ENCODE measurements around the gene HEYL.

HEYL gene

GRCh38 chr1:39646232-39647081 is 7.0 kb upstream of the HEYL start:
- no peak for DNase-seq
- Histone ChIP-seq H3K4me3 (ENCODE audit: low read length) (no peak overlapping the region), H3K4me1 (ENCODE audit: low read length) (no peaks in the 10 kb centered on the region), H3K9ac (ENCODE audit: low read length) (no peak overlapping the region), H4K20me1 (ENCODE audit: insufficient read depth, low read length) (no peaks in the 10 kb centered on the region), H3K9me2 (replicated peaks; ENCODE audit: insufficient read depth, low read length) (no peaks in the 10 kb centered on the region), H3K36me3 (replicated peaks; ENCODE audit: insufficient read depth, low read length) (no peaks in the 10 kb centered on the region), H3K9me3 (replicated peaks; ENCODE audit: insufficient read depth, low read length) (no peaks in the 10 kb centered on the region), H2AFZ (ENCODE audit: low read length) (no peak overlapping the region), H3K4me2 (ENCODE audit: low read depth, low read length) (no peak overlapping the region), H3F3A (ENCODE audit: insufficient read depth, low read length) (no peaks in the 10 kb centered on the region), H3K27ac (ENCODE audit: low read length) (no peak overlapping the region), H3K79me2 (ENCODE audit: low read length) (no peaks in the 10 kb centered on the region), H3K27me3 (replicated peaks; ENCODE audit: insufficient read depth, low read length) (no peaks in the 10 kb centered on the region)
- TF ChIP-seq EZH2 (optimal IDR thresholded peaks at IDR 0.05; ENCODE audit: low read depth, low read length) (no peak), CTCF (IDR thresholded peaks at IDR 0.05; ENCODE audit: low read length) (no peak), EZH2phosphoT487 (IDR thresholded peaks at IDR 0.05; ENCODE audit: low read length) (no peak)

DNA sequence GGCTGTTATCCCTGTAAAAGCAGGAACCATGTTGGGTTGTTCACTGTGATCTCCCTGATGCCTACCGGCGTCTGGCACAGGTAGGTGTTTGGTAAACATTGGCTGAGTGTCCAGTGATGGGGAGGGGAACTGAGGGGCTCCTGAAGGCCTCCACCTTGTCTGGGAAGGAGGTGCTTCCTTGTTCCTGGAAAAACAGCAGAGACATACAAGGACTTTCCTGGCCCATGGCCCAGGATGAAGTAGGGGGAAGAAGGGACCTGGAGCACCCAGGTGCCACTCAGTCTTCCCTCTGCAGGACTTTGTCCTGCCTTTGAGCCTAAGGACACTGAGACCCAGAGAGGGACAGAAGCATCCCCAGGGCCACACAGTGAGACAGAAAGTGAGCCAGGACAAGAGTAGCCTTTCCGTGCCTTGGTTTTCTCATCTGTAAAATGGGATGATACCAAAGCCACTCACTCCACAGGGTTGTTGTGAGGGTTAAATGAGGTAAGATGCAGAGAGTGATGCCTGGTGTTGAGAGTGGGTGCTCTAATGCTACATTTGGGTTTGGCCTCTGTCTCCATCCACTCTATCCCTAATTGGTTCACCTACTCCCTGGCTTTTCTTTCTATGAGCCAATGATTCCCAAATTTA is 6.1 kb upstream of the HEYL start:
- Histone ChIP-seq H3K9ac (ENCODE audit: low read length) (no peak overlapping the region), H3K4me1 (ENCODE audit: low read length) (no peaks in the 10 kb centered on the region), H4K20me1 (ENCODE audit: insufficient read depth, low read length) (no peaks in the 10 kb centered on the region), H3K27ac (ENCODE audit: low read length) (no peak overlapping the region), H2AFZ (ENCODE audit: low read length) (no peak overlapping the region), H3K36me3 (replicated peaks; ENCODE audit: insufficient read depth, low read length) (no peaks in the 10 kb centered on the region), H3K4me3 (ENCODE audit: low read length) (no peak overlapping the region), H3K9me3 (replicated peaks; ENCODE audit: insufficient read depth, low read length) (no peaks in the 10 kb centered on the region), H3K27me3 (replicated peaks; ENCODE audit: insufficient read depth, low read length) (no peaks in the 10 kb centered on the region), H3K9me2 (replicated peaks; ENCODE audit: insufficient read depth, low read length) (no peaks in the 10 kb centered on the region), H3K79me2 (ENCODE audit: low read length) (no peaks in the 10 kb centered on the region), H3K4me2 (ENCODE audit: low read depth, low read length) (no peak overlapping the region), H3F3A (ENCODE audit: insufficient read depth, low read length) (no peaks in the 10 kb centered on the region)
- TF ChIP-seq EZH2phosphoT487 (IDR thresholded peaks at IDR 0.05; ENCODE audit: low read length) (no peak), CTCF (IDR thresholded peaks at IDR 0.05; ENCODE audit: low read length) (no peak), EZH2 (optimal IDR thresholded peaks at IDR 0.05; ENCODE audit: low read depth, low read length) (no peak)
- DNase-seq: no peak

GRCh38 chr1:39643705-39644104 is 4.3 kb upstream of the HEYL start:
- Histone ChIP-seq H3K9me2 (replicated peaks; ENCODE audit: insufficient read depth, low read length) (no peaks in the 10 kb centered on the region), H3F3A (ENCODE audit: insufficient read depth, low read length) (no peaks in the 10 kb centered on the region), H4K20me1 (ENCODE audit: insufficient read depth, low read length) (no peaks in the 10 kb centered on the region), H3K4me1 (ENCODE audit: low read length) (peaks cover 7% of the 10 kb centered on the region; the same call in 1 of the 2 replicates), H3K79me2 (ENCODE audit: low read length) (no peaks in the 10 kb centered on the region), H2AFZ (ENCODE audit: low read length) (no peak overlapping the region), H3K4me3 (ENCODE audit: low read length) (no peak overlapping the region), H3K9ac (ENCODE audit: low read length) (no peak overlapping the region), H3K9me3 (replicated peaks; ENCODE audit: insufficient read depth, low read length) (no peaks in the 10 kb centered on the region), H3K36me3 (replicated peaks; ENCODE audit: insufficient read depth, low read length) (no peaks in the 10 kb centered on the region), H3K27me3 (replicated peaks; ENCODE audit: insufficient read depth, low read length) (no peaks in the 10 kb centered on the region), H3K27ac (ENCODE audit: low read length) (no peak overlapping the region), H3K4me2 (ENCODE audit: low read depth, low read length) (no peak overlapping the region)
- TF ChIP-seq EZH2 (optimal IDR thresholded peaks at IDR 0.05; ENCODE audit: low read depth, low read length) (no peak), CTCF (IDR thresholded peaks at IDR 0.05; ENCODE audit: low read length) (no peak), EZH2phosphoT487 (IDR thresholded peaks at IDR 0.05; ENCODE audit: low read length) (no peak)
- DNase-seq: no peak

Measured in MM.1S (cell line).